ENCODE data around the gene HTD2. TPM values are rescaled to one million over a fixed set of nuclear protein-coding genes. Genes with fewer than 3 reads are reported as not detected.

The HTD2 gene
- total and polyA plus RNA-seq, 4 donors: 6.5 to 10.8 (median 7.8) TPM

DNA sequence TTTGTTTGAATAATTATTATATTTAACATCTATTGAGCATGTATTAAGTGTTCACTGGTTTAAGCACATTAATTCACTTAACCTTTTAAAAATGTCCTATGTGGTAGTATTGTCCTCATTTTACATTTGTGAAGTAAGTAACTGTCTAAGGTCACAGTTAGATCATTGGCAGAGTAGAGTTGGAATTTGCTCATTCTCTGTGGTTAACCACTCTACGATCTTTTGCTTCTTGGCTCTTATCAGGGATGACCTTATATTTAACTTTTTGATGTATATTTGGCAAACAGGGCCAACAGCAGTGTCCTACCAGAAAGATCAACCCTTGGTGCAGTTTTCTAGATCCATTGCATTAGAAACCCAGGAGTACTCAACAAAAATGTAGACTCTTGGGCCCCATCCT is 60.4 kb downstream of the HTD2 start:
- Histone ChIP-seq H3K4me3 (ENCODE audit: low read length in 2 of 2) (no peak overlapping the region), H3K9me3 (ENCODE audit: control insufficient read depth, low read length) (no peaks in the 10 kb centered on the region), H3K4me1 (ENCODE audit: control insufficient read depth in 1 of 2, insufficient read depth in 2 of 2, low read length in 2 of 2) (no peaks in the 10 kb centered on the region), H3K27me3 (ENCODE audit: control insufficient read depth in 1 of 2, insufficient read depth in 2 of 2, low read length in 1 of 2) (no peaks in the 10 kb centered on the region), H3K36me3 (ENCODE audit: control insufficient read depth in 1 of 2, insufficient read depth in 2 of 2, low read length in 1 of 2) (no peaks in the 10 kb centered on the region), H3K27ac (ENCODE audit: low read depth in 1 of 2, low read length in 2 of 2) (no peak overlapping the region)
- intact Hi-C loops (cut with DNase I): no loop called here
- 93 to 95% methylated on average over 1 of the region's 1 CpG for WGBS, 2 donors
- ATAC-seq (ENCODE audit: low FRiP score) (no peak), DNase-seq (no peak)

GRCh38 chr3:58369038-58369437 is 62.7 kb downstream of the HTD2 start:
- no peak overlapping the region for H3K4me3 ChIP-seq (ENCODE audit: low read length in 2 of 2)
- no peaks in the 10 kb centered on the region for H3K27me3 ChIP-seq (ENCODE audit: control insufficient read depth in 1 of 2, insufficient read depth in 2 of 2, low read length in 1 of 2)
- H3K27ac ChIP-seq (ENCODE audit: low read depth in 1 of 2, low read length in 2 of 2): no peak overlapping the region
- ATAC-seq (ENCODE audit: low FRiP score) (no peak), DNase-seq (no peak)
- intact Hi-C loops (cut with DNase I): no loop called here
- no peaks in the 10 kb centered on the region for H3K9me3 ChIP-seq (ENCODE audit: control insufficient read depth, low read length)
- no peaks in the 10 kb centered on the region for H3K4me1 ChIP-seq (ENCODE audit: control insufficient read depth in 1 of 2, insufficient read depth in 2 of 2, low read length in 2 of 2)
- 80 to 93% methylated on average over 1 of the region's 1 CpG for WGBS, 2 donors
- no peaks in the 10 kb centered on the region for H3K36me3 ChIP-seq (ENCODE audit: control insufficient read depth in 1 of 2, insufficient read depth in 2 of 2, low read length in 1 of 2)

Other genes with a start within 250 kb of the HTD2 start
- 10 to 100 TPM in 1 of 2 donors, 1 to 10 TPM in 1; 4.3 to 19.8 TPM for gene DNASE1L3, start 95.5 kb upstream of the HTD2 start, total RNA-seq
- gene DNASE1L3, start 95.5 kb upstream of the HTD2 start, polyA plus RNA-seq: 1 to 10 TPM; 1.4 to 7.0 TPM
- 10 to 100 TPM in 1 of 2 donors, 1 to 10 TPM in 1; 7.6 to 10.4 TPM for gene ABHD6, start 68.7 kb upstream of the HTD2 start, total RNA-seq
- 1 to 10 TPM; 5.9 to 7.1 TPM for gene ABHD6, start 68.7 kb upstream of the HTD2 start, polyA plus RNA-seq
- 10 to 100 TPM; 13.0 to 13.8 TPM for gene RPP14, start 275 bp upstream of the HTD2 start, total RNA-seq
- 1 to 10 TPM; 5.8 to 7.9 TPM for gene RPP14, start 275 bp upstream of the HTD2 start, polyA plus RNA-seq
- 10 to 100 TPM; 19.8 to 32.6 TPM for gene PXK, start 26.4 kb downstream of the HTD2 start, total RNA-seq
- 10 to 100 TPM in 1 of 2 donors, 1 to 10 TPM in 1; 6.8 to 13.0 TPM for gene PXK, start 26.4 kb downstream of the HTD2 start, polyA plus RNA-seq
- 10 to 100 TPM; 49.0 to 49.9 TPM for gene PDHB, start 127.3 kb downstream of the HTD2 start, total RNA-seq
- 10 to 100 TPM; 68.4 to 72.7 TPM for gene PDHB, start 127.3 kb downstream of the HTD2 start, polyA plus RNA-seq
- 10 to 100 TPM in 1 of 2 donors, 1 to 10 TPM in 1; 7.9 to 12.8 TPM for gene KCTD6, start 185.6 kb downstream of the HTD2 start, total RNA-seq
- gene KCTD6, start 185.6 kb downstream of the HTD2 start, polyA plus RNA-seq: 10 to 100 TPM in 1 of 2 donors, 1 to 10 TPM in 1; 5.9 to 16.5 TPM
- gene ACOX2, start 230.7 kb downstream of the HTD2 start, total RNA-seq: 10 to 100 TPM; 12.9 to 31.5 TPM
- 10 to 100 TPM; 10.6 to 68.7 TPM for gene ACOX2, start 230.7 kb downstream of the HTD2 start, polyA plus RNA-seq

Measured in aorta (tissue), 5 donors.